GM12872 (cell line): ENCODE results near the gene TOR1A.

Source experiments
- TF ChIP-seq, protein P1 (sequence below): IDR thresholded peaks from 3 replicates; pipeline ENCODE4 v1.5.1; 2011; ENCODE audit warnings: low read depth, mild to moderate bottlenecking, low read length, moderate library complexity; ENCODE audit not compliant: insufficient read depth

The TOR1A gene

GRCh38 chr9:129866394-129867135 is 42.6 kb upstream of the TOR1A start:
- TF ChIP-seq, protein P1, sequence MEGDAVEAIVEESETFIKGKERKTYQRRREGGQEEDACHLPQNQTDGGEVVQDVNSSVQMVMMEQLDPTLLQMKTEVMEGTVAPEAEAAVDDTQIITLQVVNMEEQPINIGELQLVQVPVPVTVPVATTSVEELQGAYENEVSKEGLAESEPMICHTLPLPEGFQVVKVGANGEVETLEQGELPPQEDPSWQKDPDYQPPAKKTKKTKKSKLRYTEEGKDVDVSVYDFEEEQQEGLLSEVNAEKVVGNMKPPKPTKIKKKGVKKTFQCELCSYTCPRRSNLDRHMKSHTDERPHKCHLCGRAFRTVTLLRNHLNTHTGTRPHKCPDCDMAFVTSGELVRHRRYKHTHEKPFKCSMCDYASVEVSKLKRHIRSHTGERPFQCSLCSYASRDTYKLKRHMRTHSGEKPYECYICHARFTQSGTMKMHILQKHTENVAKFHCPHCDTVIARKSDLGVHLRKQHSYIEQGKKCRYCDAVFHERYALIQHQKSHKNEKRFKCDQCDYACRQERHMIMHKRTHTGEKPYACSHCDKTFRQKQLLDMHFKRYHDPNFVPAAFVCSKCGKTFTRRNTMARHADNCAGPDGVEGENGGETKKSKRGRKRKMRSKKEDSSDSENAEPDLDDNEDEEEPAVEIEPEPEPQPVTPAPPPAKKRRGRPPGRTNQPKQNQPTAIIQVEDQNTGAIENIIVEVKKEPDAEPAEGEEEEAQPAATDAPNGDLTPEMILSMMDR, result no peak

DNA sequence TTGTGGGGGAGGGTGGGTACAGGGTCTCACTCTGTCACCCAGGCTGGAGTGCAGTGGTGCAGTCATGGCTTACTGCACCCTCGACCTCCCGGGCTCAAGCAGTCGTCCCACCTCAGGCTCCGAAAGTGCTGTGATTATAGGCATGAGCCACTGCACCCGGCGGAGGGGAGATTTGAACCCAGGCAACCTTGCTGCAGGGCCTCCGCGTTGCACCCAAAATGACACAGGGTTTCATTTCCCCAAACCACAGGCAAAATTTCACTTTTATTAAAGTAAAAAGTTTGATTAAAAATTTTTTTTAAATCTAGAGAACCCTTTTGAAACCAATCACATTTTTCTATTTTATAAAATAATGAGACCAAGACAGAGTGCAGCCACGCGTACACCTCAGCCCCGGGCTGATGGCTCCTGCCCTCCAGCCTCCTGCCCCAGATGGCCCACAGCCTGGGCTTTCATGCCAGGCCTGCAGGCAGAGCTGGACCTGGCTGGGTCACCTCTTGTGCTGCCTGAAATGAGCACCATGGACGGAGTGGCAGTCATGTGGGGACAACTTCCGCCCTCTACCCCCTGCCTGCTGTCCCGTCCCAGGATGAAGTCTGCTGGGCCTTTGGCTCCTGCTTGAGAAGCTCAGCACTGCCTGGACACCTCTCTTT is 41.9 kb upstream of the TOR1A start:
- TF ChIP-seq, protein P1, result no peak

DNA sequence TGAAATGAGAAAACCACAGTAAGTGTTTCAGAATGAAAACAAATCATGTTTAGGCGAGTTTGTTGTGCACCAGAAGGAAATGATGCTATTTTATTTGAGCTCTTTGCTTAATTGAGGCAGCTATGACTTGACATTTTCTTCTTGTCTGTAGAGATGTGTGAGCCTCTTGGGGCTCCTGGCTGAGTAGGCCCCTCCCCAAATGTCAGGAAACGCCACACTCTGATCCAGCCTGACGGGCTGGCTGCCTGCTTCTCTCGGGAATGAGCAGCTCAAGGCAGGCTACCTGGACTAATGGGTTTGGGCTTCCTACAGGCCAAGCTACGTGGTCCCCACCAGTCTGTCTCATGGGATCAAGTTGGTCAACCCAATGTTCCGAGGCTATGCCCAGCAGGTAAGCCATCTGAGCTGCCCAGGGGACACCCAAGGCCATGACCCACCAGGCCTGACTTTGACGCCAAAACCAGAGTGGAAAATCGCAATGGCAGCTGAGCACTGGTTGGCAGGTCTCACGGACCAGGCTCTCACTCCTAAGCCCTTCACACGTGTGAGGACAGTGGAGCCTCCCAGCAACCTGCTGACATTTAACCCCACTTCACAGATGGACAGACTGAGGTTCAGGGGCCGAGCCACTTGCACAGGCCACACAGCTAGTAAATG is 41.2 kb upstream of the TOR1A start:
- TF ChIP-seq, protein P1, result no peak

DNA sequence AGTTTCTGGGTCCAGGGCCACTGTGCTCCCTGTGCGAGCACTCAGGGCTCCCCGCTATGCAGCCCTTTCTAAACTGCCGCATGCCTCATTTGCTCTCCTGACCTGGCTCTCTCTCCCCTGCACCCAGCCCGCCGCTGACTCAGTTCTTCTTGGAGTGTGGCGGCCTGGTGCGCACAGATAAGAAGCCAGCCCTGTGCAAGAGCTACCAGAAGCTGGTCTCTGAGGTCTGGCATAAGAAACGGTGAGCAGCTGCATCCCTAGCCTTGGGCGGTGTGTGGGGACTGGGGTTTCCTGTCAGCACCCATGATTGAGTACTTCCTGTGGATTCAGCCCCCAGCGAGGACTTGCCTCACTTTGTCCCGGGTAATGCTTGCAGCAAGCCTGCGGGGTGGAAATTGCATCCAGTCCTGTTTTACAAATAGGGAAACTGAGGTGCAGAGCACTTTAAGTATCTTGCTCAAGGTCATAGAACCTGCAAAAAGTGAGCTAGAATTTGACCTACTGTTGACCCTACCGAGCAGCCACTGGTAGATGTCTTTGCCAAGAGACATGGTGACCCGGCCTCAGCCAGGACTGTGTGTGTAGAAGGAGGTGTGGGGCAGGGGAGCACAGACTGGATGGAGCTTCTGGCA is 39.2 kb upstream of the TOR1A start:
- TF ChIP-seq, protein P1, result no peak

DNA sequence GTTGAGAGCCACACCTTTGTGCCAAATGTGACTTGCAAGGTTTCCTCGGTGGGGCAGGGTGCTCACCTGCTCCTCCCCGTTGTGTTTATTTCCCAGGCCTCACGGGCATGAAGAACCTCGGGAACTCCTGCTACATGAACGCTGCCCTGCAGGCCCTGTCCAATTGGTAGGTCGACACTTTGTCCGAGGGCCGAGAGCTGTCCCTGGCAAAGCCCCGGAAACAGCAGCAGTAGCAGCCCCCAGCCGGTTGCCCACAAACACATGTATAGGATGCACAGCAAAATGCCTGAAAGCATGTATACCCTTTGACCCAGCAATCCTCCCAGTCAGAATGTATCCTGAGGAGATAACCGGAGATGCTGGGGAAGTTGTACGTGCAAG is 37.5 kb upstream of the TOR1A start:
- TF ChIP-seq, protein P1, result no peak

- TF ChIP-seq, protein P1, result no peak
These were observed 36.9 kb upstream of the TOR1A start for GRCh38 chr9:129860653-129861446.
